ENCODE results near the gene REPS2.

Gene REPS2

DNA sequence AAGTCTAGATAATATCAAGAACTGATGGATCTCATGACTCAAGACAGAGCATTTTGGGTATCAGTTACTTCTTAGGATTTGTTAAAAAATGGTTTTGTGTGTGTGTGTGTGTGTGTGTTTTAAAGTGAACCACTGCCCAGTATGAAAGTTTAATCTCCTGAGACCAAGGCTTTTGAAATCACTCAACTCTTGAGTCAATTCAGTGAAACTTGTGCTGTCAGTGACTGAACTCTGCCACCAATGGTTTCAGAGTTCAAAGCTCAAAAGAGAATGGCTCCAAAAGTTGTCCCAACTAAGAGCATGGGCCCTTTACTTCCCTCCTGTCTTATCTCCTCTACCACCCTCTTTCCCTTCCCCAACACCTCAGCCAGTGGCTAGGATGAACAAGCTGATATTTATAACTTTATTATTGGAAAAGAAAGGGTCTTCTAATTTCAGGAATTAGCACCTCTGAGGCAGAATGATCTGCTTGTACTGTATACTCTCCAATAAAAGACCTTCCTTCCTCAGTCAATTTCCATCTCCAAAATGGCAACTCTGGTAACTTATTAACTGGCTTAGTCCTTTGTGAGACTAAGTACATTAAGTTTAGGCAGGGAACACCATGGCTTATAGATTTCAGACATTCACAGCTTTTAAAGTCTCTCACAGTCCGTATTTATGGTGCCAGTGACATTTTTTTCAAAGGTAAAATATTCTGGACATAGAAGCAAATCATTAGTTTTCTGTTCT is 152.2 kb downstream of the REPS2 start:
- no peak for DNase-seq

- DNase-seq: no peak
These were observed 158.0 kb downstream of the REPS2 start for GRCh38 chrX:17104433-17104832.

DNA sequence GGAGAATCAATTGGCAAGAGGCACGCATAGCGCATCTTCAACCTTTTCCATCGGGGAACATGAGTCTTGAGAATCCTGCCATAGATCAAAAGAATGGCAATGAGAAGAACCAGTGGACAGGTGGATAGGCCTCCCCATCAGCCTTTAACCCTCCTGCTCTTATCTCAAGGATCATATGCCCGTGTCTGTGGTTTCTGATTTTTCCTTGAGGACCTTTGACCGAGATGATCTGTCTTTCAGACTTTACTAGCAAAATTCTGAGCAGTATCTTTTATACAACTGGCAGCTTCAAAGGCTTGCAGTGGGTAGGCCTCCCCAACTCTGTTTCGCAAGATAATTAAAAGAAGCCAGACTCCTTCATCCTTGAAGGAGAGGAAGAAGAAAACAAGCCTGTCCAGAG is 174.4 kb downstream of the REPS2 start:
- no peak for DNase-seq

GRCh38 chrX:17154001-17154400 is 207.5 kb downstream of the REPS2 start:
- no peak for DNase-seq

DNA sequence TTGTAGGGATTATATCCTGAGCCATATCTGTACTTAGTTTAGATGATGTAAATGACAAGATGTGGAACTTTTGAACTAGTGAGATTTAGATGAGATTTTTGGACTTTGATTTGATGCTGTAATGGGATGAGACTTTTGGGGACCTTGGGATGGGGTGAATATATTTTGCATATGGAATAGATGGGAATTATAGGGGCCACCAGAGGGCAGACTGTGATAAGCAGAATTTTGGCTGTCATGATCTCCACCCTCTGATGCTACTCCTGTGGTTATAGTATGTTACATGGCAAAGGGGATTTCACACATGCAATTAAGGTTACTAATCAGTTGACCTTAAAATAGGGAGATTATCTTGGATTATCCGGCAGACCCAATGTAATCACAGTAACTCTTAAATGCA is 214.5 kb downstream of the REPS2 start:
- no peak for DNase-seq

GRCh38 chrX:17161991-17162390 is 215.5 kb downstream of the REPS2 start:
- DNase-seq: no peak

- no peak for DNase-seq
These were observed 217.6 kb downstream of the REPS2 start for GRCh38 chrX:17164079-17164478.

DNA sequence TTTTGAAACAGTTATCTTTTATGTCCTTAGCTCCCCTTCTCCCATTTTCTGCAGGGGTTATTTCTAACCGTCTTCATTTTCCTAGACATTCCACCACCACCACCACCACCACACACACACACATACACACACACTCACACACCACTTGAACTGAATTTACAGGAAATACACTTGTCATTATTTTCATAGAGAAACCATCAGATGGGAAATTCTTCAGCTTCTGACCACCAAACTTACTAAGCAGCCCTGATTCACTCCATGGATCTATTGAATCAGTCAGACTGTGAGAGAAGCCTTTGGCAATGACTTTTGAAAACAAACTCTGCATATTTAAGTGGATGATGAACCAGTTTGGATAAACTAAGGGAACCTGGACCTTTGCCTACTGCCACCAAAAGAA is 218.5 kb downstream of the REPS2 start:
- no peak for DNase-seq

- DNase-seq: no peak
These were observed 221.5 kb downstream of the REPS2 start for GRCh38 chrX:17167915-17168314.

DNA sequence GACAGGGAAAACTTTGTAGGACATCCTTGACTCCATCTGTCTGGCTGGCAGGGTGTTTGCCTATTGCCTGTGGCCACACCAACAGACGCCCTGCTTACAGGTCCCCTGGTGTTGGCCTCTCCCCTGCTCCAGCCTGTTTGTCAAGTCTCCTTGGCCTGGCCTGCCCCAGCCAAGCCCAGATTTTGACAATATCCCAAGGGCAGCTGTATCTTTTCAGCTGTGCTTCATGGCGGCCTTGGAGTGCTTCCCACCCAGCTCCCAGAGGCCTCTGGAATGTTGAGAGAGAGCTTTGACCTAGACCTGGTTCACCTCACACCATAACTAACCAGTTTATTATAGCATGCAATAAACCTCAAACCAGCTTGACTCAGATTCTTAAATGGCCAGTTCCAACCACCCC is 224.5 kb downstream of the REPS2 start:
- no peak for DNase-seq

GRCh38 chrX:17174671-17175070 is 228.2 kb downstream of the REPS2 start:
- DNase-seq: no peak

- no peak for DNase-seq
These were observed 235.9 kb downstream of the REPS2 start for GRCh38 chrX:17182317-17182716.

DNA sequence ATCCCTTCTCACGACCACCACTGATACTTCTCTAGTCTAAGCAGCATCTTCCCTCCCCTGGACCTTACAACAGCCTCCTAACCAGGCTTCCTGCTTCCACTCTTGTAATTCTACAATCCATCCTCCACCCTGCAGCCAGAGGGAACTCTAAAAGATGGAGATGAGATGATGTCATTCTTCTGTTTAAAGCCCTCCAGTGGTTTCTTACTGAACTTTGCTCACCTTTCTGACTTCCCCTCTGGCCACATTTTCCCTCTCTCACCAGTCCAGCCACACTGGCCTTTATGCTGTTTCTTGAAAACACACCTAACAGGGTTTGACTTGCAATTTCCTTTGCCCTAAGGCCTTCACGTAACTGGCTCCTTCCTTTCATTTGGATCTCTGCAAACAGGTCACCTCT is 237.1 kb downstream of the REPS2 start:
- DNase-seq: no peak

DNA sequence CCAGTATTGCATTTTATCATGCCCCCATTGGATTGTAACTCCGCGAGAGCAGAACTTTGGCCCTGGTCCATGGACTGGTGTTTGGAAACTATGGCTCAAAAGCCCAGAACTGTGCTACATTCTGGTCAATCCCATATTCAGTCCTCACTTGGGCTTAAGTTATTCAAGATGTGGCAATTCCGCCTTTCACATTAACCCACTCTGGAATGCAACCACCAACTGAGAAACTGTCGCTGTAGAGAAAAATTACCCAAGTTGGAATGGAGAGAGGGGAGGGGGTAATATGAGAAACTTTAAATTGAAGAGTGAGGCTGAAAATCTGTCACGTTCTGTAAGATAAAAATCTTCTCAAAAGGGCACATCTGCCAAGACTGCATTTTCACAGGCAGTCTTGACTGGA is 239.0 kb downstream of the REPS2 start:
- no peak for DNase-seq

- no peak for DNase-seq
These were observed 240.8 kb downstream of the REPS2 start for GRCh38 chrX:17187136-17187756.

- DNase-seq: no peak
These were observed 245.6 kb downstream of the REPS2 start for GRCh38 chrX:17192106-17192505.

All from CD4-positive, alpha-beta T cell treated with Interleukin-4 for 4 hours (primary cell).